T-helper 17 cell (primary cell): ENCODE measurements around the gene BCO2. TPM values are rescaled to one million over a fixed set of nuclear protein-coding genes. Genes with fewer than 3 reads are reported as not detected.

Experiments
- ATAC-seq: fragments of 150-1000 bp; cut with Tn5 transposase; 2 replicates; pipeline ENCODE4 v1.10.0; 2021; ENCODE audit warnings: mild to moderate bottlenecking, moderate library complexity
- DNase-seq, 3 donors: peaks; one replicate each; pipeline versions ENCODE4 v3.0.0 to v3.0.0-alpha.2; 2020 to 2021
- H3K9me3 ChIP-seq: one replicate; pipeline ENCODE4 v1.7.0; 2013; ENCODE audit warnings: low read length, mild to moderate bottlenecking; ENCODE audit not compliant: control insufficient read depth, poor library complexity, severe bottlenecking
- H3K27ac Mint-ChIP-seq: one replicate; pipeline ENCODE4 v1.8.0; 2022; ENCODE audit warnings: mild to moderate bottlenecking, moderate library complexity, mixed read lengths
- H3K27me3 Mint-ChIP-seq: one replicate; pipeline ENCODE4 v1.8.0; 2022; ENCODE audit warnings: mixed read lengths
- H3K36me3 Mint-ChIP-seq: one replicate; pipeline ENCODE4 v1.8.0; 2022; ENCODE audit warnings: low read depth, mixed read lengths
- H3K4me1 Mint-ChIP-seq: one replicate; pipeline ENCODE4 v1.8.0; 2022; ENCODE audit warnings: mild to moderate bottlenecking, mixed read lengths
- H3K4me3 Mint-ChIP-seq: one replicate; pipeline ENCODE4 v1.8.0; 2022; ENCODE audit warnings: mild to moderate bottlenecking, moderate library complexity, mixed read lengths
- total RNA-seq, 4 donors: library from RNA in 2 of 4; stranded (reverse) in 2 of 4; gene quantifications; one replicate each; pipeline ENCODE4 v1.2.3 and lab custom pipeline; 2022 to 2026

Gene BCO2
- total RNA-seq, 2 donors from 2014 or later: 2.5 to 2.7 TPM

DNA sequence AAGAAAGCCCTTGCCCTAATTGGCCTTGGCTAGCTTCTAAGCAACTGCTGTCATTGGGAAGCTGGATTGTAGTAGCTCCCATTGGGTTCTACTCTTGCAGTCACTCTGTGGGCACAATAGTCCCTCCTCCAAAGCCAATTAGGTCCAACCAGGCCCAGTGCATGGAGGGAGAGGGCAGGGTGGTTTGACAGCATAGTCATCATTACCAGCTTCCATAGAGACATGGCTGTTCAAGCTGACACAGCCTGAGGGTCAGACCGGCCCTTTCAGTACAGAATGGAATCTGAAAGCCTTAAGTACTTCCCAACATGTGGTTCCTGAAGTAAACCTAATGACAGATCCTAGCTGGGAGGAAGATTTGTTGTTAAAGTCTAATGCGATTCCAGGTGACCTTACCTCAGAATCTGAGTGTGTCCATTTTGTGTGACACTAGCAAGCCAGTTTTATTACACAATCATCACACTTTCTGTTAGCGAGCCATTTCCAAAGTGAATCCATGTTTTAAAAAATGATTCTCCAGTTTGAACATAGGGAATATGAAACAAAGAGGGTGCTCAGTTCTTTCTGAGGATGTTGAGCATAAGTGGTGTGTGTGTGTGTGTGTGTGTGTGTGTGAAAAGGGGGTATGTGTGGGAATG, 78.4 kb downstream of the BCO2 start:
- Mint-ChIP-seq H3K4me3 (no peak overlapping the region), H3K36me3 (no peaks in the 10 kb centered on the region), H3K4me1 (peaks cover 2% of the 10 kb centered on the region), H3K27ac (peak overlapping the region; percentile 39), H3K27me3 (no peaks in the 10 kb centered on the region)
- no peaks in the 10 kb centered on the region for H3K9me3 ChIP-seq
- DNase-seq: no peak
- ATAC-seq: no peak

- H3K4me1 Mint-ChIP-seq: peaks cover 2% of the 10 kb centered on the region
- H3K27me3 Mint-ChIP-seq: no peaks in the 10 kb centered on the region
- H3K9me3 ChIP-seq: no peaks in the 10 kb centered on the region
- H3K36me3 Mint-ChIP-seq: no peaks in the 10 kb centered on the region
- H3K4me3 Mint-ChIP-seq: no peak overlapping the region
- no peak overlapping the region for H3K27ac Mint-ChIP-seq
- ATAC-seq: no peak
- no peak for DNase-seq
These were observed 79.9 kb downstream of the BCO2 start for GRCh38 chr11:112255067-112255720.

- no peaks in the 10 kb centered on the region for H3K9me3 ChIP-seq
- peaks cover 2% of the 10 kb centered on the region for H3K36me3 Mint-ChIP-seq
- ATAC-seq (no peak), DNase-seq (no peak)
- no peaks in the 10 kb centered on the region for H3K27me3 Mint-ChIP-seq
- H3K27ac Mint-ChIP-seq: no peak within 1 kb of the TSS
- H3K4me1 Mint-ChIP-seq: peaks cover 2% of the 10 kb centered on the region
- H3K4me3 Mint-ChIP-seq: peak within 1 kb of the TSS; percentile 22
These were observed 85.2 kb downstream of the BCO2 start, which contains the start of gene PLET1 for GRCh38 chr11:112260490-112260889. Gene PLET1 (minus strand): TSS chr11:112260860. CDS start chr11:112260589, 271 bp downstream.

DNA sequence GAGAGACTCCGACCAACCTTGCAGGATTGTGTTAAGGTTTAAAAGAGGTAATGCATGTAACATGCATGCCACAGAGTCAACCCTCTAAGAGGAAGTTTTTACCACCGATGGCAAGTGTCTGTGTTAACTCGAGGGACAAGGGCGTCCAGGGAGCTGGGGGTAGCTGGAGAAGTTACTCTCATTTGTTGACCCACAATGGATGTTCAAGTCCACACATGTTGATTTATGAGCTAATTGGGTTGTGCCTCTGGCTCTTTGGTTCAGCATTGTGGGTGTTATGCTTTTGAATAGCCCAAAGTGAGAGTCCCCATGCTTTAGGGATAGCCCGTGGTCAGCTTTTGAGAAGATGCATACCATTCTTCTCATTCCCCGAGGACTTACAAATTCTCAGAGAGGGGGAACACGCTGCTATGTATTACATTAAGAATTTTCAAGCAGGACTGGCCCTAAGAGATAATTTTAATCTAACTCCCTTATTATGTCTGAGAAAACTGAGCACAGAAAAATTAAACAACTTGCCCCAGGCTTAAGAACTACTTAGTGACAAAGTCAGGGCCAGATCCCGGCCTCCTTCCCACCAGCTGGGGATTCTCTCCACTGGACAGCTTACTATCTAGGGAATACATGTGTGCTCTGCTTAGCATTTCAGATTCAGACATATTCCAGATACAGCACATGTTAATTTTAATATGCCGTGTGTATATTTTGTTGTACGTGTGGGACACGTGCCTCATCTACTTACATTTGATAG, 90.5 kb downstream of the BCO2 start:
- H3K4me1 Mint-ChIP-seq: peaks cover 2% of the 10 kb centered on the region
- H3K27me3 Mint-ChIP-seq: no peaks in the 10 kb centered on the region
- DNase-seq (no peak), ATAC-seq (no peak)
- H3K4me3 Mint-ChIP-seq: no peak overlapping the region
- no peak overlapping the region for H3K27ac Mint-ChIP-seq
- peaks cover 7% of the 10 kb centered on the region for H3K36me3 Mint-ChIP-seq
- no peaks in the 10 kb centered on the region for H3K9me3 ChIP-seq

DNA sequence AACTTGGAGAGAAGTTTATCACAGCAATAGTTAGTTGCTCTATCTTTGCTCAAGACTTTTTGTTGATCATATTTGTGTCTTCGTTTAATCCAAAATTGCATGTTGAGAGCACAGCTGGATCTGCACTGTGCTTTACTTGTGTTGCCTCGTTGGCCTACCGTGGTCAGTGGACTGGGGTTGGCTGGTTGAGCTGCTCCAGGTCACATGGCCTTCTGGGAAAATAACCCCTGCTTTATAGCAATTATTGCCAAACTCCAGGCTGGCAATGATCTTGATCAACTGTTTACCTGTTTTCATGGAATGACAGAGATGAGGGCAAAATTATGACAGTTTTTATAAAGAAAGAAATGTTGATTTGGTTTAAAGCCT, 91.1 kb downstream of the BCO2 start:
- H3K9me3 ChIP-seq: no peaks in the 10 kb centered on the region
- Mint-ChIP-seq H3K27ac (no peak overlapping the region), H3K36me3 (peaks cover 4% of the 10 kb centered on the region), H3K4me1 (peaks cover 2% of the 10 kb centered on the region), H3K27me3 (no peaks in the 10 kb centered on the region), H3K4me3 (no peak overlapping the region)
- no peak for DNase-seq
- ATAC-seq: no peak

DNA sequence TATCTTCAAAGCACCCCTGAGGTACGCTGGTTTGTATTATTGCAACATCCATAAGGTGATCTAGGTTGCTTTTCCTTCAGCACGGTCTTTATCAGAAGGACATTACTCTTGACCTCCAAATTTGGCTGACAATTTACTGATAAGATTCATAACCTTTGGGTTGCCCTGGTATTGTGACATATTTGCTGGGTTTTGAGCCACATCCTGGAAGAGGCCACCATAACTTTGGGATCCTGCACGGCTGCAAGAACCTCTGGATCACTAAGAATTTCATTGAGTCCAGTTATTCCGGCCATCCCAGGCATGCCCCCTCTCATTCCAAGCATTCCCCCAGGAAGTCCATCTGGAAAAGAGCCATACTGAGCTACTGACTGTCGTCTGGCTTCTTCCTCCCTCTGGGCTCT, 91.9 kb downstream of the BCO2 start:
- Mint-ChIP-seq H3K4me3 (no peak overlapping the region), H3K4me1 (peaks cover 2% of the 10 kb centered on the region), H3K27ac (no peak overlapping the region), H3K36me3 (peaks cover 4% of the 10 kb centered on the region), H3K27me3 (no peaks in the 10 kb centered on the region)
- DNase-seq (no peak), ATAC-seq (no peak)
- no peaks in the 10 kb centered on the region for H3K9me3 ChIP-seq

DNA sequence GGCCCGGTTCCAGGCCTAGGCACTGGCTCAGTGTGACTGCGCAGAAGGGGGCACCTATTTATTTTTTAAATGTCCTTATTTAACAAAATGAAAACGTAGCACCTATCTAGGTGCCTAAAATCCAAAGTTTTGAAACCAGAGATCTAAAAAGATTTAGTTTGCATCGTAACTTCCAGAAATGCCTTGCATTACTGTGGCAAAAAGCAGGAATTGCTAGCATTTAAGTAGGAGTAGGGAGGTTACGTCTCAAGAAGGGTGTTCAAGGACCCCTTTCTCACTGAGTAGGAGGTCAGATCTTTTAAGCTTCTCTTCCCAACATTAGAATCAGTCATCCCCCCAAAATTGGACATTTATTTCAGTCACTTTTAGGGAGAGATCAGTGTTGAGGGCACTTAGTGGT, 93.1 kb downstream of the BCO2 start:
- DNase-seq: no peak
- H3K4me3 Mint-ChIP-seq: no peak overlapping the region

More for the DNA sequence above, 93.1 kb downstream of the BCO2 start:
- Mint-ChIP-seq H3K27me3 (no peaks in the 10 kb centered on the region), H3K27ac (no peak overlapping the region), H3K36me3 (peaks cover 4% of the 10 kb centered on the region), H3K4me1 (peaks cover 6% of the 10 kb centered on the region)
- ATAC-seq: no peak
- no peaks in the 10 kb centered on the region for H3K9me3 ChIP-seq

Other genes starting within 250 kb of the BCO2 start
- under 1 TPM; 0.42 to 0.96 TPM for gene DIXDC1, start 238.2 kb upstream of the BCO2 start, total RNA-seq
- gene DLAT, start 150.1 kb upstream of the BCO2 start, total RNA-seq: 10 to 100 TPM; 13.8 to 16.1 TPM
- under 1 TPM in 1 of 2 donors, not detected in 1; 0.23 TPM for gene PIH1D2, start 101.5 kb upstream of the BCO2 start, total RNA-seq
- gene NKAPD1, start 101.2 kb upstream of the BCO2 start, total RNA-seq: 10 to 100 TPM in 1 of 2 donors, 1 to 10 TPM in 1; 9.8 to 12.8 TPM
- gene TIMM8B, start 88.8 kb upstream of the BCO2 start, total RNA-seq: 10 to 100 TPM; 12.0 to 16.0 TPM
- 10 to 100 TPM; 37.7 to 40.8 TPM for gene SDHD, start 88.6 kb upstream of the BCO2 start, total RNA-seq
- under 1 TPM; 0.57 to 0.94 TPM for gene IL18, start 11.4 kb upstream of the BCO2 start, total RNA-seq
- gene TEX12, start 8.1 kb upstream of the BCO2 start, total RNA-seq: under 1 TPM; 0.32 to 0.52 TPM
- 10 to 100 TPM; 66.7 to 69.6 TPM for gene PTS, start 50.9 kb downstream of the BCO2 start, total RNA-seq
- gene PLET1, start 85.3 kb downstream of the BCO2 start, total RNA-seq: not detected